OCI-LY3 (cell line): ENCODE measurements around the gene SIK1.
"Not testable (repeated sequence)": the region's sequence is repeated elsewhere in the genome, so short reads cannot be mapped to it uniquely, and the experiment has no call there.

Experiments
- CTCF ChIP-seq: fragments of 200-600, 300-600 bp; sonication (generic); IDR thresholded peaks from 2 replicates; pipeline ENCODE4 v1.5.1; 2014; ENCODE audit warnings: antibody characterized with exemption, low read length, low read depth
- EZH2phosphoT487 ChIP-seq: fragments of 200-600 bp; shearing (Covaris generic); IDR thresholded peaks from 2 replicates; pipeline ENCODE4 v1.6.1; 2018; ENCODE audit warnings: antibody characterized with exemption, mixed run types, low read depth

GRCh38 chr21:43404450-43404849 is 22.5 kb downstream of the SIK1 start:
- not testable (repeated sequence) for TF ChIP-seq CTCF, EZH2phosphoT487
